HepG2 (cell line): Measurements from ENCODE around the gene TBC1D20.

ENCODE experiments used
- CTCF ChIP-seq: sonication (generic); formaldehyde crosslinking; IDR thresholded peaks from 2 replicates; pipeline ENCODE4 v1.5.0; 2020; ENCODE audit warnings: mild to moderate bottlenecking, missing genetic modification reagents, moderate library complexity
- KLF9 ChIP-seq: IDR thresholded peaks from 2 replicates; pipeline ENCODE4 v1.6.1; 2016; ENCODE audit warnings: low read depth
- RELA ChIP-seq: sonication (generic); formaldehyde crosslinking; IDR thresholded peaks from 2 replicates; pipeline ENCODE4 v1.4.0; 2020; ENCODE audit warnings: missing genetic modification reagents
- REST ChIP-seq, 2 experiments: IDR thresholded peaks; 2 replicates each; pipeline ENCODE4 v1.6.1; 2011 to 2012; ENCODE audit warnings: low read length in 2 of 2, borderline replicate concordance in 1 of 2, low read depth in 1 of 2, mild to moderate bottlenecking in 1 of 2, moderate library complexity in 1 of 2
- YY1 ChIP-seq: IDR thresholded peaks from 2 replicates; pipeline ENCODE4 v1.6.1; 2011; ENCODE audit warnings: low read length, low read depth, moderate library complexity, mild to moderate bottlenecking; ENCODE audit not compliant: insufficient read depth, insufficient replicate concordance

GRCh38 chr20:492159-492558 lies 29.8 kb upstream of the TBC1D20 start:
- no peak for TF ChIP-seq YY1
- no peak for TF ChIP-seq RELA (CRISPR knock-in tag)
- TF ChIP-seq KLF9 (CRISPR knock-in tag): no peak
- no peak for TF ChIP-seq CTCF (CRISPR knock-in tag)
- TF ChIP-seq REST (IDR thresholded peaks at IDR 0.05; ENCODE audit: borderline replicate concordance in 1 of 2, low read depth in 1 of 2, low read length in 2 of 2): no peak
